Stomach (tissue), 9 donors: ENCODE measurements around the gene KRTAP9-8. TPM values are rescaled to one million over a fixed set of nuclear protein-coding genes. Genes with fewer than 3 reads are reported as not detected.
"Not testable (repeated sequence)": the region's sequence is repeated elsewhere in the genome, so short reads cannot be mapped to it uniquely, and the experiment has no call there.

ENCODE experiments used
- DNase-seq, 2 donors: peaks; one replicate each; pipeline versions ENCODE4 v3.0.0 to v3.0.0-alpha.2; 2013 to 2019
- H3K27ac ChIP-seq, 5 donors: fragments of 200-600 bp in 4 of 5; sonication (generic) in 4 of 5; one replicate each; pipeline ENCODE4 v1.5.1; 2013 to 2019; ENCODE audit warnings: mild to moderate bottlenecking in 1 of 5, moderate library complexity in 1 of 5
- H3K27me3 ChIP-seq, 3 donors: fragments of 200-600 bp; sonication (generic); one replicate each; pipeline ENCODE4 v1.5.1; 2017 to 2019; ENCODE audit warnings: mixed run types in 1 of 3
- H3K36me3 ChIP-seq, 4 donors: fragments of 200-600 bp; sonication (generic); 1 replicate in 3 of 4; 2 replicates in 1 of 4; pipeline ENCODE4 v1.5.1; 2016 to 2019
- H3K4me1 ChIP-seq, 4 donors: fragments of 200-600 bp; sonication (generic); one replicate each; pipeline ENCODE4 v1.5.1; 2016 to 2019
- H3K4me3 ChIP-seq, 4 donors: fragments of 200-600 bp; sonication (generic) in 3 of 4; one replicate each; pipeline ENCODE4 v1.5.1; 2016 to 2019; ENCODE audit warnings: mild to moderate bottlenecking in 1 of 4
- H3K9me3 ChIP-seq, 4 donors: fragments of 200-600 bp; sonication (generic); one replicate each; pipeline ENCODE4 v1.5.1; 2016 to 2019
- CTCF ChIP-seq, 7 experiments: fragments of 450-650 bp in 4 of 7; fragments of 200-600 bp in 3 of 7; sonication (generic) in 3 of 7; IDR thresholded peaks; one replicate each; pipeline ENCODE4 v1.5.1; 2016 to 2019; ENCODE audit warnings: antibody characterized with exemption in 7 of 7, control low read depth in 2 of 7, mild to moderate bottlenecking in 1 of 7
- EP300 ChIP-seq: sonication (generic); formaldehyde crosslinking; IDR thresholded peaks from one replicate; pipeline ENCODE4 v1.6.1; 2017; ENCODE audit warnings: antibody characterized with exemption
- POLR2A ChIP-seq, 4 donors: fragments of 450-650 bp; IDR thresholded peaks; one replicate each; pipeline ENCODE4 v1.6.1; 2016; ENCODE audit warnings: antibody characterized with exemption in 4 of 4, control low read depth in 2 of 4, mild to moderate bottlenecking in 1 of 4, moderate library complexity in 1 of 4
- POLR2AphosphoS5 ChIP-seq, 3 donors: sonication (generic); formaldehyde crosslinking; IDR thresholded peaks; one replicate each; pipeline ENCODE4 v1.6.1; 2016; ENCODE audit warnings: antibody characterized with exemption in 3 of 3
- WGBS, 5 donors: extraction: QIAGEN DNeasy Blood & Tissue Kit in 3 of 5; methylation state at CpG; one replicate each; pipeline versions ENCODE4 v1.1.5 to v1.1.7; 2013 to 2018; 5-methylcytosine and 5-hydroxymethylcytosine counted together
- intact Hi-C: fragments of 100-400 bp; cut with DNase I; formaldehyde crosslinking; loops from one replicate; pipeline ENCODE4 v1.15.1; 2023; ENCODE audit warnings: low total_unique reads
- polyA plus RNA-seq, 3 donors: library from polyadenylated mRNA; stranded (reverse); fragments of 200-250 nt; gene quantifications; one replicate each; pipeline ENCODE4 v1.2.3, GENCODE V29; 2013
- total RNA-seq, 5 donors: library from RNA; depleted of rRNA; stranded (reverse); fragments of >200 nt; gene quantifications; one replicate each; pipeline versions ENCODE4 v1.1.0 to v1.2.3, GENCODE V29; 2014 to 2016
- donor health status: healthy with polysubstance abuse.
- donor health status: Bipolar disorder and iron deficiency.
- donor health status: healthy.

Gene KRTAP9-8
- total and polyA plus RNA-seq, 8 donors, result not detected

- H3K4me1 ChIP-seq, result no peaks in the 10 kb centered on the region
- H3K4me3 ChIP-seq, result no peak overlapping the region
- H3K9me3 ChIP-seq, result no peaks in the 10 kb centered on the region
- no peaks in the 10 kb centered on the region for H3K36me3 ChIP-seq
- no peak for DNase-seq
- H3K27ac ChIP-seq, result no peak overlapping the region
- peaks cover 0 to 9% (median 0%) of the 10 kb centered on the region in 3 donors for H3K27me3 ChIP-seq
- 54 to 84% (median 69%) methylated on average over 2 of the region's 2 CpGs for WGBS, 5 donors
- intact Hi-C loops, result no loop called here
- TF ChIP-seq EP300, result no peak
Observed at GRCh38 chr17:41263212-41263611, 25.4 kb downstream of the KRTAP9-8 start.

GRCh38 chr17:41264599-41264998 lies 26.8 kb downstream of the KRTAP9-8 start:
- Histone ChIP-seq H3K9me3 (no peaks in the 10 kb centered on the region), H3K4me3 (no peak overlapping the region), H3K27ac (no peak overlapping the region), H3K27me3 (peaks cover 0 to under 1% (median 0%) of the 10 kb centered on the region in 3 donors), H3K4me1 (no peaks in the 10 kb centered on the region), H3K36me3 (no peaks in the 10 kb centered on the region)
- intact Hi-C loops, result no loop called here
- no peak for DNase-seq
- WGBS, 5 donors, result 32 to 63% (median 40%) methylated on average over 3 of the region's 3 CpGs
- TF ChIP-seq POLR2AphosphoS5 (IDR thresholded peaks at IDR 0.05) (no peak), EP300 (no peak), CTCF (IDR thresholded peaks at IDR 0.05) (no peak), POLR2A (IDR thresholded peaks at IDR 0.05) (no peak)

- no peaks in the 10 kb centered on the region for H3K27me3 ChIP-seq
Observed at GRCh38 chr17:41265078-41265477, 27.3 kb downstream of the KRTAP9-8 start, which contains the start of gene KRTAP9-6. KRTAP9-6 (plus strand) TSS chr17:41265378; CDS start chr17:41265378, 0 bp downstream.

GRCh38 chr17:41267711-41268110 lies 29.9 kb downstream of the KRTAP9-8 start:
- no peak for DNase-seq
- H3K4me3 ChIP-seq, result no peak overlapping the region
- H3K27ac ChIP-seq, result no peak overlapping the region
- WGBS, 5 donors, result 83 to 91% (median 86%) methylated on average over 3 of the region's 3 CpGs; no CpG with 5 or more reads in 2 of the 5 donors
- no peaks in the 10 kb centered on the region for H3K4me1 ChIP-seq
- no peaks in the 10 kb centered on the region for H3K27me3 ChIP-seq
- no peak for TF ChIP-seq POLR2AphosphoS5 (IDR thresholded peaks at IDR 0.05)
- TF ChIP-seq CTCF (IDR thresholded peaks at IDR 0.05), result no peak
- TF ChIP-seq EP300, result no peak
- TF ChIP-seq POLR2A (IDR thresholded peaks at IDR 0.05), result no peak
- intact Hi-C loops, result no loop called here
- no peaks in the 10 kb centered on the region for H3K9me3 ChIP-seq
- no peaks in the 10 kb centered on the region for H3K36me3 ChIP-seq

More at GRCh38 chr17:41265078-41265477, 27.3 kb downstream of the KRTAP9-8 start, which contains the start of gene KRTAP9-6:
- Histone ChIP-seq H3K4me1 (no peaks in the 10 kb centered on the region), H3K4me3 (no peak within 1 kb of the TSS), H3K9me3 (no peaks in the 10 kb centered on the region), H3K27ac (no peak within 1 kb of the TSS), H3K36me3 (no peaks in the 10 kb centered on the region)
- WGBS, 5 donors, result 43 to 58% (median 50%) methylated on average over 2 of the region's 2 CpGs
- DNase-seq, result no peak
- no peak for TF ChIP-seq POLR2AphosphoS5 (IDR thresholded peaks at IDR 0.05)
- no peak for TF ChIP-seq EP300
- no peak for TF ChIP-seq POLR2A (IDR thresholded peaks at IDR 0.05)
- TF ChIP-seq CTCF (IDR thresholded peaks at IDR 0.05), result no peak
- intact Hi-C loops, result no loop called here

GRCh38 chr17:41271323-41271722 lies 33.5 kb downstream of the KRTAP9-8 start:
- H3K4me3 ChIP-seq, DNase-seq, H3K27me3 ChIP-seq, H3K27ac ChIP-seq, intact Hi-C loops, H3K9me3 ChIP-seq, H3K4me1 ChIP-seq, H3K36me3 ChIP-seq: not testable (repeated sequence)
- 33% methylated on average over 1 of the region's 1 CpG; no CpG with 5 or more reads in 4 of the 5 donors for WGBS, 5 donors
